Hepatocyte (in vitro differentiated cells): ENCODE results near the gene HTRA1. TPM values are rescaled to one million over a fixed set of nuclear protein-coding genes. Genes with fewer than 3 reads are reported as not detected.

Source experiments
- DNase-seq: peaks from one replicate; pipeline ENCODE4 v3.0.0-alpha.2; 2016; ENCODE audit warnings: low spot score
- H2AFZ ChIP-seq: fragments of 200-600 bp; sonication (generic); 2 replicates; pipeline ENCODE4 v1.6.0; 2016; ENCODE audit warnings: antibody characterized with exemption, mild to moderate bottlenecking
- H3K27ac ChIP-seq: fragments of 200-600 bp; sonication (generic); 2 replicates; pipeline ENCODE4 v1.5.1; 2016; ENCODE audit warnings: mild to moderate bottlenecking
- H3K27me3 ChIP-seq: fragments of 200-600 bp; sonication (generic); 2 replicates; pipeline ENCODE4 v1.6.1; 2016
- H3K36me3 ChIP-seq: fragments of 200-600 bp; sonication (generic); replicated peaks from 2 replicates; pipeline ENCODE4 v1.5.1; 2016; ENCODE audit warnings: low read depth; ENCODE audit not compliant: insufficient read depth
- H3K4me1 ChIP-seq: fragments of 200-600 bp; sonication (generic); 2 replicates; pipeline ENCODE4 v1.5.1; 2016; ENCODE audit warnings: mild to moderate bottlenecking, moderate library complexity; ENCODE audit not compliant: insufficient read depth
- H3K4me2 ChIP-seq: fragments of 200-600 bp; sonication (generic); 2 replicates; pipeline ENCODE4 v1.6.0; 2016
- H3K4me3 ChIP-seq: fragments of 200-600 bp; sonication (generic); 2 replicates; pipeline ENCODE4 v1.5.1; 2016; ENCODE audit warnings: mild to moderate bottlenecking
- H3K79me2 ChIP-seq: fragments of 200-600 bp; sonication (generic); 2 replicates; pipeline ENCODE4 v1.6.0; 2017; ENCODE audit warnings: mild to moderate bottlenecking
- H3K9me2 ChIP-seq: fragments of 200-600 bp; sonication (generic); replicated peaks from 2 replicates; pipeline ENCODE4 v1.6.0; 2017; ENCODE audit warnings: mild to moderate bottlenecking; ENCODE audit not compliant: insufficient read depth
- H3K9me3 ChIP-seq: fragments of 200-600 bp; sonication (generic); 2 replicates; pipeline ENCODE4 v1.5.1; 2016; ENCODE audit warnings: low read depth, mild to moderate bottlenecking
- H4K20me1 ChIP-seq: fragments of 200-600 bp; sonication (generic); 2 replicates; pipeline ENCODE4 v1.6.0; 2016; ENCODE audit warnings: mild to moderate bottlenecking; ENCODE audit not compliant: insufficient read depth, poor library complexity, severe bottlenecking
- CTCF ChIP-seq: fragments of 200-600 bp; sonication (generic); IDR thresholded peaks from 2 replicates; pipeline ENCODE4 v1.5.1; 2016; ENCODE audit warnings: antibody characterized with exemption, mild to moderate bottlenecking; ENCODE audit not compliant: poor library complexity
- EZH2 ChIP-seq: fragments of 200-600 bp; sonication (generic); IDR thresholded peaks from 2 replicates; pipeline ENCODE4 v1.6.1; 2016; ENCODE audit warnings: antibody characterized with exemption, mild to moderate bottlenecking, borderline replicate concordance
- EZH2phosphoT487 ChIP-seq: fragments of 200-600 bp; sonication (generic); IDR thresholded peaks from one replicate; pipeline ENCODE4 v1.6.1; 2018; ENCODE audit warnings: antibody characterized with exemption, mild to moderate bottlenecking, low read depth, moderate library complexity; ENCODE audit not compliant: unreplicated experiment, severe bottlenecking
- WGBS: methylation state at CpG from one replicate; pipeline ENCODE4 v1.1.6; 2016; ENCODE audit warnings: low lambda C conversion rate; ENCODE audit errors: missing lambda C conversion rate; 5-methylcytosine and 5-hydroxymethylcytosine counted together
- polyA plus RNA-seq: library from polyadenylated mRNA; unstranded; fragments of >200 nt; fragmentation: Nextera tagmentation; extraction: Ambion mirVana; gene quantifications from 2 replicates; pipeline ENCODE4 v1.2.1, GENCODE V29; 2016
- total RNA-seq: library from RNA; depleted of rRNA; stranded (reverse); fragments of >200 nt; gene quantifications from 2 replicates; pipeline ENCODE4 v1.2.3, GENCODE V29; 2014

The HTRA1 gene
- total and polyA plus RNA-seq, 2 experiments from 2014 or later: 91.9 to 160 TPM

GRCh38 chr10:122419876-122420623, 41.3 kb upstream of the HTRA1 start:
- H3K27ac ChIP-seq: no peak overlapping the region

GRCh38 chr10:122420624-122421007, 40.7 kb upstream of the HTRA1 start:
- 74% methylated on average over 3 of the region's 3 CpGs for WGBS
- H3K79me2 ChIP-seq: no peaks in the 10 kb centered on the region
- H3K9me3 ChIP-seq: no peaks in the 10 kb centered on the region
- no peaks in the 10 kb centered on the region for H3K4me1 ChIP-seq
- no peaks in the 10 kb centered on the region for H3K36me3 ChIP-seq
- no peak overlapping the region for H3K4me2 ChIP-seq
- no peaks in the 10 kb centered on the region for H3K27me3 ChIP-seq
- no peak overlapping the region for H2AFZ ChIP-seq
- TF ChIP-seq CTCF (no peak), EZH2phosphoT487 (no peak), EZH2 (no peak)
- H4K20me1 ChIP-seq: no peaks in the 10 kb centered on the region
- H3K4me3 ChIP-seq: no peak overlapping the region
- H3K9me2 ChIP-seq: no peaks in the 10 kb centered on the region
- DNase-seq: no peak
- no peak overlapping the region for H3K27ac ChIP-seq

More at GRCh38 chr10:122419876-122420623, 41.3 kb upstream of the HTRA1 start:
- Histone ChIP-seq H2AFZ (no peak overlapping the region), H4K20me1 (no peaks in the 10 kb centered on the region), H3K4me2 (no peak overlapping the region), H3K4me3 (no peak overlapping the region), H3K9me3 (no peaks in the 10 kb centered on the region), H3K36me3 (no peaks in the 10 kb centered on the region), H3K27me3 (no peaks in the 10 kb centered on the region), H3K4me1 (no peaks in the 10 kb centered on the region), H3K9me2 (no peaks in the 10 kb centered on the region), H3K79me2 (no peaks in the 10 kb centered on the region)
- DNase-seq: no peak
- TF ChIP-seq CTCF (no peak), EZH2 (no peak), EZH2phosphoT487 (no peak)
- WGBS: 64% methylated on average over 3 of the region's 3 CpGs

GRCh38 chr10:122421054-122421625, 40.2 kb upstream of the HTRA1 start:
- Histone ChIP-seq H3K4me1 (no peaks in the 10 kb centered on the region), H3K36me3 (no peaks in the 10 kb centered on the region), H3K9me2 (no peaks in the 10 kb centered on the region), H3K79me2 (no peaks in the 10 kb centered on the region), H4K20me1 (no peaks in the 10 kb centered on the region), H2AFZ (no peak overlapping the region), H3K4me3 (no peak overlapping the region), H3K27ac (no peak overlapping the region), H3K27me3 (no peaks in the 10 kb centered on the region), H3K4me2 (no peak overlapping the region), H3K9me3 (no peaks in the 10 kb centered on the region)
- whole genome bisulfite sequencing: 84% methylated on average over 3 of the region's 3 CpGs
- no peak for TF ChIP-seq EZH2phosphoT487
- no peak for TF ChIP-seq EZH2
- TF ChIP-seq CTCF: no peak
- DNase-seq: no peak
